CD14-positive monocyte (primary cell): ENCODE measurements around the gene CORO1C. TPM values are rescaled to one million over a fixed set of nuclear protein-coding genes. Genes with fewer than 3 reads are reported as not detected.

Experiments used
- DNase-seq, 3 donors: peaks; one replicate each; pipeline ENCODE4 v3.0.0-alpha.2; 2011 to 2022
- H2AFZ ChIP-seq: 2 replicates; pipeline ENCODE4 v1.6.0; 2012; ENCODE audit warnings: mild to moderate bottlenecking, low read depth, low read length, inconsistent platforms; ENCODE audit not compliant: insufficient read depth, poor library complexity, severe bottlenecking
- H3K27ac ChIP-seq, 2 donors: 1 replicate in 1 of 2; 2 replicates in 1 of 2; pipeline ENCODE4 v1.5.1; 2012 to 2013; ENCODE audit warnings: low read length in 2 of 2, control low read depth in 1 of 2, inconsistent platforms in 1 of 2, low read depth in 1 of 2, mild to moderate bottlenecking in 1 of 2
- H3K27me3 ChIP-seq, 2 donors: one replicate each; pipeline versions ENCODE4 v1.6.0 to v1.6.1; 2011 to 2013; ENCODE audit warnings: low read length in 2 of 2; ENCODE audit not compliant: control insufficient read depth in 2 of 2, insufficient read depth in 2 of 2
- H3K36me3 ChIP-seq, 2 donors: replicated peaks in 1 of 2; 1 replicate in 1 of 2; 2 replicates in 1 of 2; pipeline versions ENCODE4 v1.5.1 to v1.6.1; 2012 to 2013; ENCODE audit warnings: low read length in 2 of 2, control low read depth in 1 of 2, inconsistent platforms in 1 of 2, mild to moderate bottlenecking in 1 of 2; ENCODE audit not compliant: insufficient read depth in 2 of 2, control insufficient read depth in 1 of 2
- H3K4me1 ChIP-seq, 2 donors: 1 replicate in 1 of 2; 2 replicates in 1 of 2; pipeline versions ENCODE4 v1.5.1 to v1.6.1; 2012 to 2013; ENCODE audit warnings: low read length in 2 of 2, control low read depth in 1 of 2, inconsistent platforms in 1 of 2, mild to moderate bottlenecking in 1 of 2, moderate library complexity in 1 of 2; ENCODE audit not compliant: insufficient read depth in 2 of 2, control insufficient read depth in 1 of 2
- H3K4me2 ChIP-seq: replicated peaks from 2 replicates; pipeline ENCODE3; 2012; ENCODE audit warnings: low read length, moderate library complexity, mild to moderate bottlenecking; ENCODE audit not compliant: poor library complexity, severe bottlenecking; ENCODE audit errors: extremely low read depth
- H3K4me3 ChIP-seq, 3 experiments: fragments of 200-600 bp in 1 of 3; sonication (generic) in 1 of 3; replicated peaks in 1 of 3; 1 replicate in 2 of 3; 2 replicates in 1 of 3; pipeline ENCODE4 v1.5.1; 2011 to 2013; ENCODE audit warnings: low read length in 3 of 3, mild to moderate bottlenecking in 3 of 3, control low read depth in 2 of 3, low read depth in 2 of 3, inconsistent platforms in 1 of 3, moderate library complexity in 1 of 3
- H3K79me2 ChIP-seq: 2 replicates; pipeline ENCODE4 v1.6.0; 2012; ENCODE audit warnings: mild to moderate bottlenecking, control low read depth, inconsistent platforms, low read length, moderate library complexity; ENCODE audit not compliant: insufficient read depth
- H3K9ac ChIP-seq: 2 replicates; pipeline ENCODE4 v1.6.0; 2017; ENCODE audit warnings: low read length, mild to moderate bottlenecking; ENCODE audit not compliant: insufficient read depth, poor library complexity, severe bottlenecking
- H3K9me3 ChIP-seq, 2 donors: replicated peaks in 1 of 2; 1 replicate in 1 of 2; 2 replicates in 1 of 2; pipeline versions ENCODE4 v1.5.1 to v1.6.1; 2012 to 2013; ENCODE audit warnings: low read length in 2 of 2, control low read depth in 1 of 2; ENCODE audit not compliant: control insufficient read depth in 1 of 2, insufficient read depth in 1 of 2
- H4K20me1 ChIP-seq: 2 replicates; pipeline ENCODE4 v1.6.0; 2012; ENCODE audit warnings: mild to moderate bottlenecking, low read length, control low read depth, moderate library complexity; ENCODE audit not compliant: insufficient read depth
- H3K27ac Mint-ChIP-seq, 7 donors: one replicate each; pipeline ENCODE4 v1.8.0; 2020; ENCODE audit warnings: mild to moderate bottlenecking in 7 of 7, mixed read lengths in 7 of 7, moderate library complexity in 6 of 7, inconsistent platforms in 2 of 7
- H3K27me3 Mint-ChIP-seq, 3 donors: one replicate each; pipeline ENCODE4 v1.8.0; 2021 to 2022; ENCODE audit warnings: low read depth in 3 of 3, mild to moderate bottlenecking in 3 of 3, mixed read lengths in 3 of 3, moderate library complexity in 3 of 3, inconsistent platforms in 1 of 3
- H3K36me3 Mint-ChIP-seq, 2 donors: one replicate each; pipeline ENCODE4 v1.8.0; 2020; ENCODE audit warnings: mixed read lengths in 2 of 2, inconsistent platforms in 1 of 2, mild to moderate bottlenecking in 1 of 2
- H3K4me1 Mint-ChIP-seq: one replicate; pipeline ENCODE4 v1.8.0; 2020; ENCODE audit warnings: mild to moderate bottlenecking, mixed read lengths
- H3K4me3 Mint-ChIP-seq, 2 donors: one replicate each; pipeline ENCODE4 v1.8.0; 2020; ENCODE audit warnings: mild to moderate bottlenecking in 2 of 2, mixed read lengths in 2 of 2, moderate library complexity in 1 of 2
- H3K9me3 Mint-ChIP-seq, 7 donors: one replicate each; pipeline ENCODE4 v1.8.0; 2020 to 2022; ENCODE audit warnings: mixed read lengths in 7 of 7, mild to moderate bottlenecking in 6 of 7, moderate library complexity in 6 of 7, inconsistent platforms in 2 of 7
- WGBS: methylation state at CpG from one replicate; pipeline ENCODE4 v1.1.5; 2013; ENCODE audit warnings: missing lambda C conversion rate; ENCODE audit not compliant: insufficient coverage; 5-methylcytosine and 5-hydroxymethylcytosine counted together
- intact Hi-C, 2 donors: fragments of 100-400 bp; cut with micrococcal nuclease; formaldehyde crosslinking; loops; one replicate each; pipeline versions ENCODE4 v1.15.0 to v1.15.1; 2023
- polyA plus RNA-seq, 3 donors: library from polyadenylated mRNA; depleted of rRNA in 1 of 3; unstranded in 2 of 3; stranded (reverse) in 1 of 3; fragments of 300-500 nt in 2 of 3; fragments of >200 nt in 1 of 3; fragmentation: Illumina TruSeq in 2 of 3; gene quantifications; 1 replicate in 2 of 3; 2 replicates in 1 of 3; pipeline ENCODE4 v1.2.3, GENCODE V29; 2012 to 2021
- TF ChIP-seq, protein P1 (sequence below): fragments of 200-600 bp; IDR thresholded peaks from one replicate; pipeline ENCODE4 v1.8.0; 2022; ENCODE audit warnings: antibody characterized with exemption, mild to moderate bottlenecking

CORO1C gene
- polyA plus RNA-seq, 3 donors: 77.5 to 285 (median 229) TPM

DNA sequence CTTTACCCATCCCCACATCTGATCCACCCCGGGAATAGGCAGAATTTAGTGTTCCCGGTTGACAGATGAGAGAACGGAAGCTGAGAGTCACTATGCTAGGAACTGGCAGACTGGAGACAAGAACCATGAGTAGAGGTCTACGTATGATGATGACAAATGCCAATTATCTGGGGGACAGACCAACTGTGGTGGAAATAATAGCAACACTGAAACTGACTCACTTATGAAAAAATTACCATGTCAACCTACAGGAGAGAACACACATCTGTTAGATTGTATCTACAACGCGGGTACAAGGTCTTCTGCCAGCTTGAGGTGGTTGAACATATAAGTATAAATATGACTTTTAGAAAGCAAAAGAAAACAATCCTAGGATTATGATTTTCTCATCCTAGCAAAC is 82.2 kb downstream of the CORO1C start:
- no peaks in the 10 kb centered on the region for H3K27me3 ChIP-seq
- peaks cover 3% of the 10 kb centered on the region for H3K79me2 ChIP-seq
- H3K4me1 ChIP-seq: no peaks in the 10 kb centered on the region
- TF ChIP-seq, protein P1, sequence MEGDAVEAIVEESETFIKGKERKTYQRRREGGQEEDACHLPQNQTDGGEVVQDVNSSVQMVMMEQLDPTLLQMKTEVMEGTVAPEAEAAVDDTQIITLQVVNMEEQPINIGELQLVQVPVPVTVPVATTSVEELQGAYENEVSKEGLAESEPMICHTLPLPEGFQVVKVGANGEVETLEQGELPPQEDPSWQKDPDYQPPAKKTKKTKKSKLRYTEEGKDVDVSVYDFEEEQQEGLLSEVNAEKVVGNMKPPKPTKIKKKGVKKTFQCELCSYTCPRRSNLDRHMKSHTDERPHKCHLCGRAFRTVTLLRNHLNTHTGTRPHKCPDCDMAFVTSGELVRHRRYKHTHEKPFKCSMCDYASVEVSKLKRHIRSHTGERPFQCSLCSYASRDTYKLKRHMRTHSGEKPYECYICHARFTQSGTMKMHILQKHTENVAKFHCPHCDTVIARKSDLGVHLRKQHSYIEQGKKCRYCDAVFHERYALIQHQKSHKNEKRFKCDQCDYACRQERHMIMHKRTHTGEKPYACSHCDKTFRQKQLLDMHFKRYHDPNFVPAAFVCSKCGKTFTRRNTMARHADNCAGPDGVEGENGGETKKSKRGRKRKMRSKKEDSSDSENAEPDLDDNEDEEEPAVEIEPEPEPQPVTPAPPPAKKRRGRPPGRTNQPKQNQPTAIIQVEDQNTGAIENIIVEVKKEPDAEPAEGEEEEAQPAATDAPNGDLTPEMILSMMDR: no peak
- H3K9ac ChIP-seq: no peak overlapping the region
- Mint-ChIP-seq H3K27ac (no peak overlapping the region), H3K4me1 (peaks cover 7% of the 10 kb centered on the region), H3K27me3 (no peaks in the 10 kb centered on the region), H3K36me3 (peaks cover 87 to 93% of the 10 kb centered on the region in 2 donors), H3K9me3 (peaks cover 0 to 2% (median 0%) of the 10 kb centered on the region in 7 donors), H3K4me3 (no peak overlapping the region)
- no peak for DNase-seq
- WGBS: 93% methylated on average over 3 of the region's 6 CpGs
- no peak overlapping the region for H3K27ac ChIP-seq
- intact Hi-C loops: no loop called here
- H3K4me2 ChIP-seq: no peak overlapping the region
- no peak overlapping the region for H2AFZ ChIP-seq
- H3K9me3 ChIP-seq: no peaks in the 10 kb centered on the region
- H3K4me3 ChIP-seq: no peak overlapping the region
- H4K20me1 ChIP-seq: peaks cover 35% of the 10 kb centered on the region
- peaks cover 90 to 100% of the 10 kb centered on the region in 2 donors for H3K36me3 ChIP-seq

DNA sequence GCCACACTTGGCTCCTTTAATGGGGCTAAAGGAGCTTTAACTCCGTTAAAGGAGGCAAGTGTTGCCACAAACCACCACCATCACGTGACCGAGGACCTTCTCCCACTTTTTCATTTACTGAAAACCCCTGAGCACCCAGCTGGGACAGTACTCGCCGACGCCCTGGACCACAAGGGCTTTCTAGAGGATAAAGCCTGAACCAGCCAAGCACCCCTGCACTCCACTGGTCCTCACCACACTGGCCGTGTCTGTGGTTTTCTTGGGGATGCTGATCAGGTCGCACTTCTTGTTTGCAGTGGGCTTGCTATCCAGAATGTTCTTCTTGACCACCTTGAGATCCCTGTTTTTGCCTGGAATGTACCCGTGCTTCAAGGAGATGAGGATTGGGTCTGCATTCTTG is 82.9 kb downstream of the CORO1C start:
- peaks cover 0 to 2% (median 0%) of the 10 kb centered on the region in 7 donors for H3K9me3 Mint-ChIP-seq
- Histone ChIP-seq H3K4me1 (no peaks in the 10 kb centered on the region), H3K36me3 (peaks cover 87 to 98% of the 10 kb centered on the region in 2 donors), H3K4me3 (no peak overlapping the region), H3K9me3 (no peaks in the 10 kb centered on the region), H2AFZ (no peak overlapping the region), H3K4me2 (no peak overlapping the region), H3K9ac (no peak overlapping the region), H3K27me3 (no peaks in the 10 kb centered on the region), H3K79me2 (no peaks in the 10 kb centered on the region), H4K20me1 (peaks cover 32% of the 10 kb centered on the region), H3K27ac (peak overlapping the region in 1 of 2 donors; percentile 24)
- TF ChIP-seq, protein P1: no peak
- H3K36me3 Mint-ChIP-seq: peaks cover 87 to 93% of the 10 kb centered on the region in 2 donors
- H3K4me3 Mint-ChIP-seq: no peak overlapping the region
- 91% methylated on average over 6 of the region's 9 CpGs for WGBS
- H3K27ac Mint-ChIP-seq: peak overlapping the region in 2 of 7 donors; percentile 43 to 50
- H3K4me1 Mint-ChIP-seq: peaks cover 13% of the 10 kb centered on the region
- no peaks in the 10 kb centered on the region for H3K27me3 Mint-ChIP-seq
- no peak for DNase-seq
- intact Hi-C loops: no loop called here
